H1 (cell line): ENCODE results near the gene KIAA0586. TPM values are rescaled to one million over a fixed set of nuclear protein-coding genes. Genes with fewer than 3 reads are reported as not detected.

Source experiments
- CTCF ChIA-PET: fragments of 300-600 bp; sonication (Branson Sonifier 250); formaldehyde crosslinking; loops from one replicate; lab custom pipeline; 2021; ENCODE audit not compliant: partially characterized antibody; lab: Charles Lee
- POLR2A ChIA-PET: fragments of 300-600 bp; sonication (Branson Sonifier 250); formaldehyde crosslinking; loops from one replicate; lab custom pipeline; 2021; ENCODE audit warnings: inconsistent platforms; ENCODE audit not compliant: partially characterized antibody; lab: Charles Lee
- DNase-seq, 2 experiments: peaks; one replicate each; pipeline versions ENCODE4 v3.0.0 to v3.0.0-alpha.2; 2010 to 2022; ENCODE audit warnings: low spot score in 2 of 2, low read depth in 1 of 2, mixed read lengths in 1 of 2
- FAIRE-seq: peaks from 2 replicates; lab custom pipeline; 2011; peaks lifted over from hg19 to GRCh38; lab: Jason Lieb, UNC
- H2AFZ ChIP-seq: 2 replicates; pipeline ENCODE4 v1.8.1; 2012; ENCODE audit warnings: low read length, inconsistent platforms
- H2AK5ac ChIP-seq: 2 replicates; pipeline ENCODE4 v1.6.1; 2013; ENCODE audit warnings: low read depth, low read length
- H2BK120ac ChIP-seq: replicated peaks from 2 replicates; pipeline ENCODE3; 2013; ENCODE audit warnings: low read depth, low read length, inconsistent platforms
- H2BK12ac ChIP-seq: 2 replicates; pipeline ENCODE4 v1.6.1; 2013; ENCODE audit warnings: low read depth, low read length
- H2BK15ac ChIP-seq: 2 replicates; pipeline ENCODE4 v1.6.1; 2013; ENCODE audit warnings: low read length
- H2BK20ac ChIP-seq: 2 replicates; pipeline ENCODE4 v1.6.1; 2013; ENCODE audit warnings: low read length
- H2BK5ac ChIP-seq: 2 replicates; pipeline ENCODE4 v1.6.1; 2013; ENCODE audit warnings: low read depth, low read length
- H3K14ac ChIP-seq: 2 replicates; pipeline ENCODE4 v1.6.1; 2013; ENCODE audit warnings: inconsistent platforms; ENCODE audit not compliant: insufficient read length
- H3K18ac ChIP-seq: 2 replicates; pipeline ENCODE4 v1.6.1; 2013; ENCODE audit warnings: low read length; ENCODE audit errors: extremely low read depth
- H3K23ac ChIP-seq: 2 replicates; pipeline ENCODE4 v1.6.1; 2013; ENCODE audit warnings: inconsistent platforms; ENCODE audit not compliant: insufficient read length
- H3K23me2 ChIP-seq: 2 replicates; pipeline ENCODE4 v1.6.1; 2013; ENCODE audit warnings: low read depth, low read length
- H3K27ac ChIP-seq: 2 replicates; pipeline ENCODE4 v1.6.1; 2011; ENCODE audit warnings: low read depth, low read length, inconsistent platforms
- H3K27me3 ChIP-seq, 4 experiments: replicated peaks in 1 of 4; 1 replicate in 1 of 4; 2 replicates in 3 of 4; pipeline versions ENCODE4 v1.6.1 to v1.8.1; 2011 to 2013; ENCODE audit warnings: low read length in 3 of 4, mild to moderate bottlenecking in 3 of 4, inconsistent platforms in 2 of 4, mixed read lengths in 2 of 4, moderate library complexity in 1 of 4; ENCODE audit not compliant: control insufficient read depth in 3 of 4, insufficient read depth in 3 of 4; ENCODE audit errors: extremely low read depth in 1 of 4
- H3K36me3 ChIP-seq, 4 experiments: 2 replicates each; pipeline versions ENCODE4 v1.6.1 to v1.8.1; 2011 to 2013; ENCODE audit warnings: mild to moderate bottlenecking in 4 of 4, low read length in 3 of 4, moderate library complexity in 2 of 4, control low read depth in 1 of 4, inconsistent platforms in 1 of 4; ENCODE audit not compliant: insufficient read depth in 4 of 4, control insufficient read depth in 2 of 4
- H3K4ac ChIP-seq: replicated peaks from 2 replicates; pipeline ENCODE3; 2013; ENCODE audit warnings: low read length, low read depth, mixed read lengths, inconsistent platforms; ENCODE audit not compliant: insufficient read length
- H3K4me1 ChIP-seq, 4 experiments: replicated peaks in 1 of 4; 1 replicate in 1 of 4; 2 replicates in 3 of 4; pipeline versions ENCODE4 v1.6.1 to v1.8.1; 2011 to 2013; ENCODE audit warnings: low read length in 3 of 4, inconsistent platforms in 2 of 4, mixed read lengths in 1 of 4; ENCODE audit not compliant: insufficient read depth in 4 of 4, control insufficient read depth in 3 of 4
- H3K4me2 ChIP-seq, 2 experiments: 2 replicates each; pipeline versions ENCODE4 v1.6.1 to v1.8.1; 2011 to 2013; ENCODE audit warnings: low read depth in 2 of 2, low read length in 2 of 2, control low read depth in 1 of 2, inconsistent platforms in 1 of 2, mild to moderate bottlenecking in 1 of 2; ENCODE audit not compliant: insufficient read depth in 1 of 2
- H3K4me3 ChIP-seq, 4 experiments: fragments of 200-600, 300-600 bp in 1 of 4; sonication (generic), shearing (Covaris generic), sonication (Bioruptor Twin) in 1 of 4; 2 replicates each; pipeline versions ENCODE4 v1.5.1 to v1.8.1; 2011 to 2016; ENCODE audit warnings: low read length in 4 of 4, low read depth in 3 of 4, control low read depth in 2 of 4, inconsistent platforms in 2 of 4, mild to moderate bottlenecking in 2 of 4, mixed read lengths in 1 of 4, moderate library complexity in 1 of 4; ENCODE audit not compliant: insufficient read depth in 2 of 4; ENCODE audit errors: extremely low read depth in 1 of 4
- H3K56ac ChIP-seq: replicated peaks from 2 replicates; pipeline ENCODE3; 2013; ENCODE audit warnings: low read depth, mild to moderate bottlenecking, mixed read lengths, low read length, inconsistent platforms; ENCODE audit not compliant: insufficient read length
- H3K79me1 ChIP-seq: 2 replicates; pipeline ENCODE4 v1.6.1; 2013; ENCODE audit warnings: low read depth, low read length, control low read depth
- H3K79me2 ChIP-seq, 2 experiments: 2 replicates each; pipeline versions ENCODE4 v1.6.1 to v1.8.1; 2012 to 2013; ENCODE audit warnings: low read length in 2 of 2, mild to moderate bottlenecking in 2 of 2, inconsistent platforms in 1 of 2; ENCODE audit not compliant: insufficient read depth in 2 of 2, control insufficient read depth in 1 of 2
- H3K9ac ChIP-seq, 4 experiments: replicated peaks in 1 of 4; 1 replicate in 1 of 4; 2 replicates in 3 of 4; pipeline versions ENCODE4 v1.6.1 to v1.8.1; 2011 to 2013; ENCODE audit warnings: low read depth in 3 of 4, low read length in 3 of 4, control low read depth in 2 of 4, mild to moderate bottlenecking in 2 of 4, moderate library complexity in 2 of 4, inconsistent platforms in 1 of 4; ENCODE audit errors: extremely low read depth in 1 of 4
- H3K9me3 ChIP-seq, 2 experiments: 2 replicates each; pipeline versions ENCODE4 v1.6.1 to v1.8.1; 2012 to 2013; ENCODE audit warnings: mild to moderate bottlenecking in 2 of 2, moderate library complexity in 2 of 2, control low read depth in 1 of 2, inconsistent platforms in 1 of 2, low read depth in 1 of 2, low read length in 1 of 2, mixed read lengths in 1 of 2; ENCODE audit not compliant: insufficient read depth in 2 of 2
- H4K20me1 ChIP-seq, 2 experiments: replicated peaks in 1 of 2; 2 replicates each; pipeline versions ENCODE3 to v1.8.1; 2011 to 2013; ENCODE audit warnings: inconsistent platforms in 2 of 2, low read length in 2 of 2, mild to moderate bottlenecking in 1 of 2; ENCODE audit not compliant: insufficient read depth in 2 of 2, control insufficient read depth in 1 of 2
- H4K5ac ChIP-seq: 2 replicates; pipeline ENCODE4 v1.6.1; 2013; ENCODE audit warnings: low read length, low read depth, mixed read lengths, inconsistent platforms; ENCODE audit not compliant: insufficient read length
- H4K8ac ChIP-seq: 2 replicates; pipeline ENCODE4 v1.8.0; 2013; ENCODE audit warnings: mild to moderate bottlenecking, moderate library complexity, low read length, inconsistent platforms; ENCODE audit not compliant: insufficient read depth; ENCODE audit errors: extremely low read depth
- H4K91ac ChIP-seq: replicated peaks from 2 replicates; pipeline ENCODE3; 2013; ENCODE audit warnings: low read length, mixed read lengths, inconsistent platforms; ENCODE audit not compliant: insufficient read length
- KDM4A ChIP-seq: IDR thresholded peaks from one replicate; pipeline ENCODE4 v1.7.1; 2012; ENCODE audit warnings: low read depth, mild to moderate bottlenecking, moderate library complexity, low read length, inconsistent platforms; ENCODE audit not compliant: severe bottlenecking
- RBBP5 ChIP-seq: IDR thresholded peaks from 2 replicates; pipeline ENCODE4 v1.7.1; 2012; ENCODE audit warnings: low read depth, mild to moderate bottlenecking, inconsistent platforms, low read length, moderate library complexity, borderline replicate concordance
- SUZ12 ChIP-seq: fragments of 200-600 bp; sonication (generic); IDR thresholded peaks from 2 replicates; pipeline ENCODE4 v1.6.1; 2012; ENCODE audit warnings: mild to moderate bottlenecking, inconsistent platforms, low read length, moderate library complexity, mixed read lengths
- USF2 ChIP-seq: IDR thresholded peaks from 2 replicates; pipeline ENCODE4 v1.6.1; 2011; ENCODE audit warnings: low read length, improper control_type of control experiment
- WGBS, 2 experiments: shearing (Covaris generic) in 1 of 2; methylation state at CpG; one replicate each; pipeline versions ENCODE4 v1.1.6 to v1.1.7; 2013 to 2015; ENCODE audit warnings: low lambda C conversion rate in 2 of 2, mixed read lengths in 2 of 2, inconsistent platforms in 1 of 2, low coverage in 1 of 2, missing lambda C conversion rate in 1 of 2; ENCODE audit not compliant: insufficient replicate concordance in 2 of 2, insufficient coverage in 1 of 2, insufficient read length in 1 of 2; ENCODE audit errors: extremely low coverage in 1 of 2, missing lambda C conversion rate in 1 of 2; 5-methylcytosine and 5-hydroxymethylcytosine counted together
- polyA plus RNA-seq, 7 experiments: library from polyadenylated mRNA; depleted of rRNA in 3 of 7; stranded (reverse) in 5 of 7; unstranded in 2 of 7; fragments of >200 nt in 5 of 7; fragments of 200-250 nt in 2 of 7; gene quantifications; 1 replicate in 5 of 7; 2 replicates in 1 of 7; 4 replicates in 1 of 7; pipeline versions ENCODE4 v1.2.1 to v1.2.3, GENCODE V29; 2011 to 2013; ENCODE audit warnings: missing spikeins in 2 of 7, mixed read lengths in 2 of 7
- total RNA-seq: library from RNA; stranded (reverse); fragmentation: NEBNext Ultra II Directional; extraction: Animal tissue kit (Norgen Biotek cat#: 25700); gene quantifications from 2 replicates; pipeline ENCODE4 v1.2.1, GENCODE V29; 2021

The KIAA0586 gene
- total and polyA plus RNA-seq, 2 of the 8 experiments (the other 6 are each of a cell fraction or from before 2014, with no cell fraction given) = 7.2 to 24.8 TPM

GRCh38 chr14:58476320-58476719 is 48.8 kb downstream of the KIAA0586 start:
- no peak for DNase-seq
- POLR2A ChIA-PET = interaction anchor here (0.6 kb wide), 1 partner anchor 314 kb away, joined by 3 read pairs; no protein-coding TSS in a partner anchor
- TF ChIP-seq RBBP5 (no peak), SUZ12 (no peak), KDM4A (no peak), USF2 (no peak)

More at GRCh38 chr14:58476320-58476719, 48.8 kb downstream of the KIAA0586 start:
- no peaks in the 10 kb centered on the region for H3K4me1 ChIP-seq
- H3K4ac ChIP-seq = no peak overlapping the region
- H2BK5ac ChIP-seq = no peak overlapping the region
- no peaks in the 10 kb centered on the region for H4K20me1 ChIP-seq
- H3K23ac ChIP-seq = no peak overlapping the region
- H3K27ac ChIP-seq = no peak overlapping the region
- no peak overlapping the region for H3K18ac ChIP-seq
- H3K9me3 ChIP-seq = no peaks in the 10 kb centered on the region
- H4K8ac ChIP-seq = no peak overlapping the region
- no peak overlapping the region for H2AK5ac ChIP-seq
- H3K79me1 ChIP-seq = no peaks in the 10 kb centered on the region
- H3K4me3 ChIP-seq = no peak overlapping the region
- no peak overlapping the region for H3K56ac ChIP-seq
- no peak for FAIRE-seq
- no peak overlapping the region for H2BK120ac ChIP-seq
- H3K36me3 ChIP-seq = peaks cover 0 to 11% (median 6%) of the 10 kb centered on the region in 4 experiments; a peak in 3 of 8 replicates
- no peaks in the 10 kb centered on the region for H3K79me2 ChIP-seq
- H4K5ac ChIP-seq = no peak overlapping the region
- no peak overlapping the region for H3K4me2 ChIP-seq
- no peak overlapping the region for H3K14ac ChIP-seq
- no peak overlapping the region for H2BK20ac ChIP-seq
- no peaks in the 10 kb centered on the region for H3K23me2 ChIP-seq
- CTCF ChIA-PET = interaction anchor here (1.5 kb wide), 1 partner anchor 17 kb away, joined by 3 read pairs; no protein-coding TSS in a partner anchor
- H3K27me3 ChIP-seq = no peaks in the 10 kb centered on the region
- H4K91ac ChIP-seq = no peak overlapping the region
- WGBS, 2 experiments = 95% methylated on average over 1 of the region's 1 CpG; no CpG with 5 or more reads in 1 of the 2 experiments
- no peak overlapping the region for H3K9ac ChIP-seq
- no peak overlapping the region for H2BK15ac ChIP-seq
- no peak overlapping the region for H2BK12ac ChIP-seq
- no peak overlapping the region for H2AFZ ChIP-seq
